Lower leg skin (tissue), 4 donors: ENCODE measurements around the gene RBM47. TPM values are rescaled to one million over a fixed set of nuclear protein-coding genes. Genes with fewer than 3 reads are reported as not detected.
A peak's percentile ranks its signal among the peaks of the same experiment; 100 is the strongest.

Experiments
- DNase-seq, 2 donors: peaks; one replicate each; pipeline ENCODE4 v3.0.0-alpha.2; 2019; ENCODE audit warnings: low spot score in 2 of 2
- H3K4me3 ChIP-seq: fragments of 200-600 bp; sonication (generic); 2 replicates; pipeline ENCODE4 v1.5.1; 2017; ENCODE audit warnings: mild to moderate bottlenecking, low read depth; ENCODE audit not compliant: poor library complexity, severe bottlenecking
- CTCF ChIP-seq, 3 donors: fragments of 450-650 bp; IDR thresholded peaks; one replicate each; pipeline ENCODE4 v1.5.1; 2016; ENCODE audit warnings: antibody characterized with exemption in 3 of 3, mild to moderate bottlenecking in 3 of 3, moderate library complexity in 2 of 3
- POLR2A ChIP-seq, 2 donors: fragments of 450-650 bp; IDR thresholded peaks; one replicate each; pipeline ENCODE4 v1.6.1; 2016 to 2017; ENCODE audit warnings: antibody characterized with exemption in 2 of 2, mild to moderate bottlenecking in 1 of 2, moderate library complexity in 1 of 2
- WGBS, 2 donors: methylation state at CpG; one replicate each; pipeline ENCODE4 v1.1.5; 2018; 5-methylcytosine and 5-hydroxymethylcytosine counted together
- intact Hi-C: fragments of 100-400 bp; cut with DNase I; formaldehyde crosslinking; loops from one replicate; pipeline ENCODE4 v1.15.0; 2023; ENCODE audit warnings: low total_unique reads
- total RNA-seq, 4 donors: library from RNA; depleted of rRNA; stranded (reverse); fragments of >200 nt; gene quantifications; one replicate each; pipeline ENCODE4 v1.1.0, GENCODE V29; 2016

RBM47 gene
- total RNA-seq, 4 donors from 2014 or later, result 38.4 to 73.8 (median 46.9) TPM

GRCh38 chr4:40544221-40544620 lies 85.4 kb downstream of the RBM47 start:
- DNase-seq, result peak in 1 of 2 donors; percentile 53
- intact Hi-C loops, result no loop called here
- WGBS, 2 donors, result 89 to 90% methylated on average over 7 of the region's 7 CpGs
- H3K4me3 ChIP-seq, result no peak overlapping the region
- TF ChIP-seq POLR2A (IDR thresholded peaks at IDR 0.05) (no peak), CTCF (IDR thresholded peaks at IDR 0.05) (no peak)

DNA sequence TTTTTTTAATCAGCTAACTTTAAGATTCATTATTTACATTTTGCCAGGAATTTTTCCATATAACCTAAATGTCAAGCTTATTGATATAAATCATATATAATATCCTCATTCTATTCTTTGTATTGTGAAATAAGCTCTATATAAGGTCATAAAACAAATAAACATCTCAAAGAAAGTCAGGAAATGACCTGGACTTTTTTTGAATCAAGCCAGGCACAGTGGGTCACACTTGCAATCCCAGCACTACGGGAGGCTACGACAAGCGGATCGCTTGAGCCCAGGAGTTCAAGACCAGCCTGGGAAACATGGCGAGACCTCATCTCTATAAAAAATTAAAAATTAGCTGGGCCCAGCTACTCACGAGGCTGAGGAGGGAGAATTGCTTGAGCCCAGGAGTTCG lies 88.9 kb downstream of the RBM47 start:
- H3K4me3 ChIP-seq, result no peak overlapping the region
- WGBS, 2 donors, result 92 to 93% methylated on average over 7 of the region's 7 CpGs
- TF ChIP-seq CTCF (IDR thresholded peaks at IDR 0.05), result no peak
- no peak for TF ChIP-seq POLR2A (IDR thresholded peaks at IDR 0.05)
- intact Hi-C loops, result no loop called here
- no peak for DNase-seq

- intact Hi-C loops, result no loop called here
- no peak for TF ChIP-seq CTCF (IDR thresholded peaks at IDR 0.05)
- TF ChIP-seq POLR2A (IDR thresholded peaks at IDR 0.05), result no peak
- 84 to 88% methylated on average over 4 of the region's 4 CpGs for whole genome bisulfite sequencing, 2 donors
Observed at GRCh38 chr4:40536032-40536431, 93.6 kb downstream of the RBM47 start.

GRCh38 chr4:40531636-40532023 lies 98.0 kb downstream of the RBM47 start:
- intact Hi-C loops, result no loop called here
- no peak overlapping the region for H3K4me3 ChIP-seq
- DNase-seq, result no peak
- 65 to 83% methylated on average over 3 of the region's 3 CpGs for WGBS, 2 donors
- TF ChIP-seq CTCF (IDR thresholded peaks at IDR 0.05), result no peak
- TF ChIP-seq POLR2A (IDR thresholded peaks at IDR 0.05), result no peak

More at GRCh38 chr4:40536032-40536431, 93.6 kb downstream of the RBM47 start:
- no peak overlapping the region for H3K4me3 ChIP-seq
- DNase-seq, result no peak

DNA sequence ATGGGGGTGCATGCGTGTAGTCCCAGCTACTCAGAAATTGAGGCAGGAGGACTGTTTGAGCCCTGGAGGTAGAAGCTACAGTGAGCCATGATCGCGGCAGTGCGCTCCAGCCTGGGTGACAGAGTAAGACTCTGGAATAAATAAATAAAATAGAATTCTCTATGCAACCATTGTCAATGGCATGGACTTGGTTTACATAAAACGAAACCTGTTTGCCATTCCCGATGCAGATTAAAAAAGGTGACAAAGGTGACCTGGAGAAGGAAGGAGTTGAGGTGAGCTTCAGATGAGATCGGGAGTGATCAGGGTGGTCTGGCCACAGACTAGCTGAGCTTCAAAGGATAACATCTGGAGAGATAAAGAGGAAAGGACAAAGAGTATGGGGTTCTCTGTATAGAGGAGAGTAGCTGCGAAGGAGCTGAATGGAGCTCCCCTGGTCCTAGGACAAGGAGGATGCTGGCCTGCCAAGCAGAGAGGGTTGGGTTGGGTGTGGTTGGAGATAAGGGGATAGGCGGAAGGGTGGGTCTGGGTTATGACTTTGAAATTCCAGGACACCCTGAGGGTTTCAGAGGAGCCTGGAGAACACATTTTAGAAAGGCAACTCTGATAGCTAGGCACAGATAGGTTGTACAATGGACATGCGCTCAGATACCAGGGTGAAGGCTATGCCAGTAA lies 98.6 kb downstream of the RBM47 start:
- intact Hi-C loops, result no loop called here
- DNase-seq, result no peak
- WGBS, 2 donors, result 83 to 85% methylated on average over 10 of the region's 10 CpGs
- TF ChIP-seq CTCF (IDR thresholded peaks at IDR 0.05), result no peak
- no peak for TF ChIP-seq POLR2A (IDR thresholded peaks at IDR 0.05)
- H3K4me3 ChIP-seq, result no peak overlapping the region

GRCh38 chr4:40526741-40527140 lies 102.9 kb downstream of the RBM47 start:
- TF ChIP-seq CTCF (IDR thresholded peaks at IDR 0.05) (no peak), POLR2A (IDR thresholded peaks at IDR 0.05) (no peak)

More at GRCh38 chr4:40526741-40527140, 102.9 kb downstream of the RBM47 start:
- no peak for DNase-seq
- intact Hi-C loops, result no loop called here
- 79 to 80% methylated on average over 1 of the region's 1 CpG for WGBS, 2 donors
- H3K4me3 ChIP-seq, result no peak overlapping the region
